Activated naive CD8-positive, alpha-beta T cell treated with anti-CD3 and anti-CD28 coated beads, Interleukin-2, amount 50 U/mL, for 24 hours (primary cell): Measurements from ENCODE around the gene CFAP43.

ENCODE experiments used
- ATAC-seq: fragments of 150-1000 bp; cut with Tn5 transposase; one replicate; pipeline ENCODE4 v1.10.0; 2021
- DNase-seq: peaks from one replicate; pipeline ENCODE4 v3.0.0; 2021
- H3K27ac Mint-ChIP-seq: one replicate; pipeline ENCODE4 v1.8.0; 2021; ENCODE audit warnings: mild to moderate bottlenecking, mixed read lengths
- H3K27me3 Mint-ChIP-seq: one replicate; pipeline ENCODE4 v1.8.0; 2021; ENCODE audit warnings: mixed read lengths
- H3K36me3 Mint-ChIP-seq: one replicate; pipeline ENCODE4 v1.8.0; 2021; ENCODE audit warnings: low read depth, mixed read lengths
- H3K4me1 Mint-ChIP-seq: one replicate; pipeline ENCODE4 v1.8.0; 2021; ENCODE audit warnings: mixed read lengths
- H3K4me3 Mint-ChIP-seq: one replicate; pipeline ENCODE4 v1.8.0; 2021; ENCODE audit warnings: mild to moderate bottlenecking, moderate library complexity, mixed read lengths
- H3K9me3 Mint-ChIP-seq: one replicate; pipeline ENCODE4 v1.8.0; 2021; ENCODE audit warnings: mixed read lengths

Gene CFAP43

GRCh38 chr10:104090611-104091010, 141.6 kb downstream of the CFAP43 start:
- DNase-seq (no peak), ATAC-seq (no peak)
- Mint-ChIP-seq H3K9me3 (peaks cover 8% of the 10 kb centered on the region), H3K27ac (no peak overlapping the region), H3K4me3 (no peak overlapping the region), H3K4me1 (peaks cover 20% of the 10 kb centered on the region), H3K36me3 (peaks cover 2% of the 10 kb centered on the region), H3K27me3 (no peaks in the 10 kb centered on the region)

- H3K36me3 Mint-ChIP-seq, result peaks cover 2% of the 10 kb centered on the region
- H3K4me3 Mint-ChIP-seq, result no peak overlapping the region
- H3K27me3 Mint-ChIP-seq, result no peaks in the 10 kb centered on the region
- no peak overlapping the region for H3K27ac Mint-ChIP-seq
- peaks cover 5% of the 10 kb centered on the region for H3K9me3 Mint-ChIP-seq
- ATAC-seq, result no peak
- DNase-seq, result no peak
- peaks cover 17% of the 10 kb centered on the region for H3K4me1 Mint-ChIP-seq
These were observed 142.5 kb downstream of the CFAP43 start for GRCh38 chr10:104089621-104090020.

- Mint-ChIP-seq H3K36me3 (no peaks in the 10 kb centered on the region), H3K4me3 (no peak overlapping the region), H3K27me3 (no peaks in the 10 kb centered on the region), H3K27ac (no peak overlapping the region), H3K4me1 (peaks cover 7% of the 10 kb centered on the region), H3K9me3 (peaks cover 4% of the 10 kb centered on the region)
- no peak for ATAC-seq
- no peak for DNase-seq
These were observed 143.9 kb downstream of the CFAP43 start for GRCh38 chr10:104088239-104088638.

GRCh38 chr10:104085801-104086400, 146.3 kb downstream of the CFAP43 start, which contains the start of gene COL17A1:
Gene COL17A1, minus strand, starts transcription at chr10:104085880. Its CDS starts 5,207 bp downstream, at chr10:104080673.
- DNase-seq (no peak), ATAC-seq (no peak)
- Mint-ChIP-seq H3K4me3 (no peak within 1 kb of the TSS), H3K27me3 (no peaks in the 10 kb centered on the region), H3K9me3 (no peaks in the 10 kb centered on the region), H3K4me1 (peaks cover 4% of the 10 kb centered on the region), H3K27ac (no peak within 1 kb of the TSS), H3K36me3 (no peaks in the 10 kb centered on the region)

GRCh38 chr10:104084482-104085142, 147.6 kb downstream of the CFAP43 start:
- no peak for ATAC-seq
- no peak overlapping the region for H3K4me3 Mint-ChIP-seq
- no peak overlapping the region for H3K27ac Mint-ChIP-seq
- H3K36me3 Mint-ChIP-seq, result no peaks in the 10 kb centered on the region
- no peak for DNase-seq
- no peaks in the 10 kb centered on the region for H3K4me1 Mint-ChIP-seq
- no peaks in the 10 kb centered on the region for H3K9me3 Mint-ChIP-seq
- no peaks in the 10 kb centered on the region for H3K27me3 Mint-ChIP-seq

- H3K36me3 Mint-ChIP-seq, result no peaks in the 10 kb centered on the region
- no peak for ATAC-seq
- no peak for DNase-seq
- no peak overlapping the region for H3K27ac Mint-ChIP-seq
- no peaks in the 10 kb centered on the region for H3K27me3 Mint-ChIP-seq
- no peak overlapping the region for H3K4me3 Mint-ChIP-seq
- no peaks in the 10 kb centered on the region for H3K9me3 Mint-ChIP-seq
- H3K4me1 Mint-ChIP-seq, result no peaks in the 10 kb centered on the region
These were observed 150.2 kb downstream of the CFAP43 start for GRCh38 chr10:104081998-104082397.

GRCh38 chr10:104080762-104081161, 151.4 kb downstream of the CFAP43 start:
- Mint-ChIP-seq H3K27ac (no peak overlapping the region), H3K4me1 (no peaks in the 10 kb centered on the region), H3K36me3 (no peaks in the 10 kb centered on the region), H3K4me3 (no peak overlapping the region), H3K9me3 (no peaks in the 10 kb centered on the region), H3K27me3 (no peaks in the 10 kb centered on the region)
- no peak for DNase-seq
- ATAC-seq, result peak; percentile 59
